Astrocyte (in vitro differentiated cells and primary cell): ENCODE measurements around the gene DIP2C. TPM values are rescaled to one million over a fixed set of nuclear protein-coding genes. Genes with fewer than 3 reads are reported as not detected.

Source experiments
- DNase-seq: peaks from one replicate; pipeline ENCODE4 v3.0.0-alpha.2; 2010; ENCODE audit warnings: low read depth
- FAIRE-seq: peaks from 2 replicates; lab custom pipeline; 2011; peaks lifted over from hg19 to GRCh38; lab: Jason Lieb, UNC
- H2AFZ ChIP-seq: 2 replicates; pipeline ENCODE4 v1.6.0; 2012; ENCODE audit warnings: low read depth, low read length, inconsistent platforms
- H3K27ac ChIP-seq: 2 replicates; pipeline ENCODE4 v1.5.1; 2011; ENCODE audit warnings: low read depth, low read length, inconsistent platforms
- H3K27me3 ChIP-seq: 2 replicates; pipeline ENCODE4 v1.6.0; 2011; ENCODE audit warnings: low read length, inconsistent platforms; ENCODE audit not compliant: insufficient read depth
- H3K36me3 ChIP-seq: 2 replicates; pipeline ENCODE4 v1.5.1; 2011; ENCODE audit warnings: low read length, inconsistent platforms; ENCODE audit not compliant: insufficient read depth
- H3K4me1 ChIP-seq: 2 replicates; pipeline ENCODE4 v1.5.1; 2011; ENCODE audit warnings: low read length, inconsistent platforms; ENCODE audit not compliant: insufficient read depth
- H3K4me2 ChIP-seq: 2 replicates; pipeline ENCODE4 v1.6.0; 2012; ENCODE audit warnings: low read length, inconsistent platforms
- H3K4me3 ChIP-seq: 2 replicates; pipeline ENCODE4 v1.5.1; 2011; ENCODE audit warnings: low read depth, mild to moderate bottlenecking, low read length, inconsistent platforms; ENCODE audit not compliant: insufficient read depth
- H3K79me2 ChIP-seq: 2 replicates; pipeline ENCODE4 v1.6.0; 2012; ENCODE audit warnings: mild to moderate bottlenecking, low read length, inconsistent platforms; ENCODE audit not compliant: insufficient read depth
- H3K9ac ChIP-seq: 2 replicates; pipeline ENCODE4 v1.6.0; 2012; ENCODE audit warnings: mild to moderate bottlenecking, low read length, inconsistent platforms
- H3K9me3 ChIP-seq: 2 replicates; pipeline ENCODE4 v1.5.1; 2012; ENCODE audit warnings: low read depth, mild to moderate bottlenecking, low read length, inconsistent platforms; ENCODE audit not compliant: insufficient read depth
- H4K20me1 ChIP-seq: 2 replicates; pipeline ENCODE4 v1.6.0; 2012; ENCODE audit warnings: low read length, inconsistent platforms; ENCODE audit not compliant: insufficient read depth
- H3K27ac Mint-ChIP-seq: one replicate; pipeline ENCODE4 v1.8.0; 2021; ENCODE audit warnings: mild to moderate bottlenecking, mixed read lengths; ENCODE audit not compliant: unreplicated experiment
- H3K27me3 Mint-ChIP-seq: one replicate; pipeline ENCODE4 v1.8.0; 2021; ENCODE audit warnings: low read depth, mixed read lengths; ENCODE audit not compliant: unreplicated experiment
- H3K36me3 Mint-ChIP-seq: one replicate; pipeline ENCODE4 v1.8.0; 2021; ENCODE audit warnings: low read depth, mixed read lengths; ENCODE audit not compliant: unreplicated experiment
- H3K4me1 Mint-ChIP-seq: one replicate; pipeline ENCODE4 v1.8.0; 2021; ENCODE audit warnings: low read depth, mixed read lengths; ENCODE audit not compliant: unreplicated experiment
- H3K4me3 Mint-ChIP-seq: one replicate; pipeline ENCODE4 v1.8.0; 2021; ENCODE audit warnings: mild to moderate bottlenecking, moderate library complexity, mixed read lengths; ENCODE audit not compliant: unreplicated experiment
- H3K9me3 Mint-ChIP-seq: one replicate; pipeline ENCODE4 v1.8.0; 2021; ENCODE audit warnings: mild to moderate bottlenecking, mixed read lengths; ENCODE audit not compliant: unreplicated experiment
- EZH2 ChIP-seq: IDR thresholded peaks from 2 replicates; pipeline ENCODE4 v1.6.1; 2012; ENCODE audit warnings: mild to moderate bottlenecking, low read length, inconsistent platforms; ENCODE audit not compliant: insufficient read depth
- total RNA-seq: library from RNA; stranded (reverse); gene quantifications from 2 replicates; pipeline ENCODE4 v1.2.1, GENCODE V29; 2021
- TF ChIP-seq, protein P1 (sequence below): IDR thresholded peaks from 2 replicates; pipeline ENCODE4 v1.5.1; 2011; ENCODE audit warnings: low read depth, mild to moderate bottlenecking, inconsistent platforms, low read length, moderate library complexity; ENCODE audit not compliant: insufficient read depth

The DIP2C gene
- total RNA-seq, 1 donor from 2014 or later: 27.3 TPM

DNA sequence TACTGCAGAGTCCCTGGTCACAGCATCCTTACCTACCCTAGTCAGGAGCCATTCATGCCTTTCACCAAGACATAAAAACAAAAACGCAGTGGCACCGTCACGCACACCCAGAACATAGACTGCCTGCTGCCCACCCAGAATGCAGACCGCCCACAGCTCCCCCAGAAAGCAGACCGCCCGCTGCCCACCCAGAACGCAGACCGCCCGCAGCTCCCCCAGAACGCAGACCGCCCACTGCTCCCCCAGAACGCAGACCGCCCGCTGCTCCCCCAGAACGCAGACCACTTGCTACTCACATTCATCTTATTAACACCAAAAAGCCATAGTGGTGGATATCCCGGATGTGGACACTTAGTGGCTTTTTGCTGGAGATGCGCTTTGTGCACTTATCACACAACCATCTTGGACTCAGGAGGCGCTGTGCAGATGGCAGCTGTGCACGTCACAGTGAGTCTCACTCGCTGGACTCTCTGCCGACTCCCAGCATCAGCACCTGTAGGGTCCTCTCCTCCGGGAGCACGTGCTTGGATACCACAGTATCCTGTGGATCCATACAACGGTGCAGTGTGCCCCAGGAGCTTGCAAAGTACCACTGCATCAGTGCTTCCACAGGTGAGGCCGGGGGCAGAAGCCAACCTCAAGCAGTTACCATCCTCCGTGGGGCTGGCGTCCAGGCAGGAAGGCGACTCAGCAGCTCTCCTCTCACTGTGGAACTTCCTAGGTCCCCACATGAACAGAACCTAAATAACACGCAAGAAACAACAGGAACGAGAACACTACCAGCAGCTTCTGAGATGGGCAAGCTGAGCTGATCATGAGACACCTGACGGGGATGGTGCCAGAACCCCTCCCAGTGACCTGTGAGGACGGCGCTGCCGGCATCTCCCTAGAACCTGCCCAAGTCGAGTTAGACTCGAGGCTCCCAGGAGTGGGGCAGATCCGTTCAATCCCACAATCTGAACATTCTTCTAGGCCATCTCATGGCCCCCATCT is 161.0 kb downstream of the DIP2C start:
- peaks cover 97% of the 10 kb centered on the region for H3K79me2 ChIP-seq
- Mint-ChIP-seq H3K36me3 (peaks cover 14% of the 10 kb centered on the region), H3K4me3 (no peak overlapping the region), H3K27ac (no peak overlapping the region), H3K9me3 (no peaks in the 10 kb centered on the region), H3K4me1 (peaks cover 34% of the 10 kb centered on the region), H3K27me3 (no peaks in the 10 kb centered on the region)
- TF ChIP-seq, protein P1, sequence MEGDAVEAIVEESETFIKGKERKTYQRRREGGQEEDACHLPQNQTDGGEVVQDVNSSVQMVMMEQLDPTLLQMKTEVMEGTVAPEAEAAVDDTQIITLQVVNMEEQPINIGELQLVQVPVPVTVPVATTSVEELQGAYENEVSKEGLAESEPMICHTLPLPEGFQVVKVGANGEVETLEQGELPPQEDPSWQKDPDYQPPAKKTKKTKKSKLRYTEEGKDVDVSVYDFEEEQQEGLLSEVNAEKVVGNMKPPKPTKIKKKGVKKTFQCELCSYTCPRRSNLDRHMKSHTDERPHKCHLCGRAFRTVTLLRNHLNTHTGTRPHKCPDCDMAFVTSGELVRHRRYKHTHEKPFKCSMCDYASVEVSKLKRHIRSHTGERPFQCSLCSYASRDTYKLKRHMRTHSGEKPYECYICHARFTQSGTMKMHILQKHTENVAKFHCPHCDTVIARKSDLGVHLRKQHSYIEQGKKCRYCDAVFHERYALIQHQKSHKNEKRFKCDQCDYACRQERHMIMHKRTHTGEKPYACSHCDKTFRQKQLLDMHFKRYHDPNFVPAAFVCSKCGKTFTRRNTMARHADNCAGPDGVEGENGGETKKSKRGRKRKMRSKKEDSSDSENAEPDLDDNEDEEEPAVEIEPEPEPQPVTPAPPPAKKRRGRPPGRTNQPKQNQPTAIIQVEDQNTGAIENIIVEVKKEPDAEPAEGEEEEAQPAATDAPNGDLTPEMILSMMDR: no peak
- no peak for TF ChIP-seq EZH2
- H3K4me1 ChIP-seq: peaks cover 4% of the 10 kb centered on the region
- no peaks in the 10 kb centered on the region for H3K27me3 ChIP-seq
- FAIRE-seq (no peak), DNase-seq (no peak)
- H3K9ac ChIP-seq: no peak overlapping the region
- H3K9me3 ChIP-seq: no peaks in the 10 kb centered on the region
- H3K4me2 ChIP-seq: no peak overlapping the region
- H4K20me1 ChIP-seq: peaks cover 97% of the 10 kb centered on the region
- H3K27ac ChIP-seq: no peak overlapping the region
- no peak overlapping the region for H3K4me3 ChIP-seq
- H3K36me3 ChIP-seq: no peaks in the 10 kb centered on the region
- H2AFZ ChIP-seq: no peak overlapping the region

DNA sequence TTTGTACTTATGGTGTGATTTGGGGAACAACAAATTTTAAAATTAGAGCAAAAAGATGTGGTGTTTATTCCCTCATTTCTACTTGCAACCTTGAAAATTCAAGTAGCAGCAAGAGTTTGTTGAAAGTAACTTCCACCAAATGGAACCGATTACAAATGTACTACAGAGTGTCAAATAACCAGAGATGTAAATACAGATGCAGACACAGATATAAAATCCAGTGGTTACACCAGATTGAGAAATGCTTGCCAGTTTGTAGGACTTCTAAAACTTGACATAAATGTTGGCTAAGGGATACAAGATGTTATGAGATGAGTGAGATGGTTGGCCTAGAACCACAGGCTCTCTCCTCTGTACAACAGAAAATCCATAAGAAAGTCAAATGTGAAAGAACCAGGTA is 162.1 kb downstream of the DIP2C start:
- H3K27ac Mint-ChIP-seq: no peak overlapping the region
- Histone ChIP-seq H3K4me2 (no peak overlapping the region), H3K9me3 (no peaks in the 10 kb centered on the region), H3K79me2 (peaks cover 97% of the 10 kb centered on the region), H3K9ac (no peak overlapping the region), H3K4me3 (no peak overlapping the region), H3K4me1 (peaks cover 4% of the 10 kb centered on the region), H3K36me3 (no peaks in the 10 kb centered on the region), H4K20me1 (peaks cover 97% of the 10 kb centered on the region), H3K27me3 (no peaks in the 10 kb centered on the region), H2AFZ (no peak overlapping the region), H3K27ac (no peak overlapping the region)
- TF ChIP-seq, protein P1: no peak
- TF ChIP-seq EZH2: no peak
- DNase-seq (no peak), FAIRE-seq (no peak)
- peaks cover 34% of the 10 kb centered on the region for H3K4me1 Mint-ChIP-seq
- H3K36me3 Mint-ChIP-seq: peaks cover 11% of the 10 kb centered on the region
- H3K4me3 Mint-ChIP-seq: no peak overlapping the region
- no peaks in the 10 kb centered on the region for H3K9me3 Mint-ChIP-seq
- no peaks in the 10 kb centered on the region for H3K27me3 Mint-ChIP-seq
